ENCODE results near the gene LMNB1.

DNA sequence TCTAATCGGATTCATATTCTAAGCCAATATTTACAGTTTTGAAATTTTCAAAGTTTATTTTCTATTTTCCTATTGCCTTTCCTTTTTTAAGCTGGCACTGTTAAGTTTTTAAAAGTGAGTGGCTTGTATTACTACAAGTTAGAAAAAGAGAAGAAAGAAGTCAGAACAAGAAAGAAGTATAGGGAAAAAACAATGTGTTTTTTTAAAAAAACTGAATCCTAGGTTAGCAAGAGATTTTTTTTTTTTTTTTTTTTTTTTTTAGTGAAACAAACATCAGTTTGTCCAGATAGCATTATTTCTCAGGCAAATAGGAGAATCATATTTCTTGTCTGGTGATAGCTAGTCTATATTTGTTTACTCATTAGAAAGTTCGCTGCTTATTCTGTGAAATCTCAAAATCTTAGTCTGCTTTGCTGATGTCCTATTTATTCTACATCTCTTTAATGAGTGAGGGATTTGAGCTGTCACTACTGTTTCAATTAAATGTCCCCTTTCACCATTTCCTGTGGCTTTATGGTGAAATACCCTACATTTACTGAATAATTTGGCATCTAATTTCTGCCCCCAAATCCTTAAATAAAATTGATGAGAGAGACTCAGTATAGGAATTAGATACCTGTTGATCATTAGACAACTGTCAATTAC, 19.1 kb upstream of the LMNB1 start:
- TF ChIP-seq, protein P1, sequence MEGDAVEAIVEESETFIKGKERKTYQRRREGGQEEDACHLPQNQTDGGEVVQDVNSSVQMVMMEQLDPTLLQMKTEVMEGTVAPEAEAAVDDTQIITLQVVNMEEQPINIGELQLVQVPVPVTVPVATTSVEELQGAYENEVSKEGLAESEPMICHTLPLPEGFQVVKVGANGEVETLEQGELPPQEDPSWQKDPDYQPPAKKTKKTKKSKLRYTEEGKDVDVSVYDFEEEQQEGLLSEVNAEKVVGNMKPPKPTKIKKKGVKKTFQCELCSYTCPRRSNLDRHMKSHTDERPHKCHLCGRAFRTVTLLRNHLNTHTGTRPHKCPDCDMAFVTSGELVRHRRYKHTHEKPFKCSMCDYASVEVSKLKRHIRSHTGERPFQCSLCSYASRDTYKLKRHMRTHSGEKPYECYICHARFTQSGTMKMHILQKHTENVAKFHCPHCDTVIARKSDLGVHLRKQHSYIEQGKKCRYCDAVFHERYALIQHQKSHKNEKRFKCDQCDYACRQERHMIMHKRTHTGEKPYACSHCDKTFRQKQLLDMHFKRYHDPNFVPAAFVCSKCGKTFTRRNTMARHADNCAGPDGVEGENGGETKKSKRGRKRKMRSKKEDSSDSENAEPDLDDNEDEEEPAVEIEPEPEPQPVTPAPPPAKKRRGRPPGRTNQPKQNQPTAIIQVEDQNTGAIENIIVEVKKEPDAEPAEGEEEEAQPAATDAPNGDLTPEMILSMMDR (IDR thresholded peaks at IDR 0.05): no peak
- TF ChIP-seq POLR2AphosphoS5 (IDR thresholded peaks at IDR 0.05) (no peak), EP300 (IDR thresholded peaks at IDR 0.05) (no peak), POLR2A (IDR thresholded peaks at IDR 0.05) (no peak)
